Vagina (tissue), 2 donors: ENCODE results near the gene DGKQ. TPM values are rescaled to one million over a fixed set of nuclear protein-coding genes. Genes with fewer than 3 reads are reported as not detected.

Source experiments
- DNase-seq, 2 donors: peaks; one replicate each; pipeline ENCODE4 v3.0.0-alpha.2; 2017; ENCODE audit errors: extremely low spot score in 2 of 2
- H3K27ac ChIP-seq: fragments of 200-600 bp; sonication (generic); one replicate; pipeline ENCODE4 v1.5.1; 2019
- H3K27me3 ChIP-seq: fragments of 200-600 bp; sonication (generic); one replicate; pipeline ENCODE4 v1.5.1; 2019
- H3K36me3 ChIP-seq, 2 donors: fragments of 200-600 bp; sonication (generic); one replicate each; pipeline ENCODE4 v1.5.1; 2017 to 2019
- H3K4me1 ChIP-seq: fragments of 200-600 bp; sonication (generic); one replicate; pipeline ENCODE4 v1.5.1; 2019
- H3K4me3 ChIP-seq, 2 donors: fragments of 200-600 bp; sonication (generic); 1 replicate in 1 of 2; 2 replicates in 1 of 2; pipeline ENCODE4 v1.5.1; 2016 to 2019
- H3K9me3 ChIP-seq: fragments of 200-600 bp; sonication (generic); one replicate; pipeline ENCODE4 v1.5.1; 2019
- CTCF ChIP-seq, 3 experiments: fragments of 450-650 bp in 2 of 3; fragments of 200-600 bp in 1 of 3; sonication (generic) in 1 of 3; IDR thresholded peaks; one replicate each; pipeline ENCODE4 v1.5.1; 2017 to 2019; ENCODE audit warnings: antibody characterized with exemption in 3 of 3, mild to moderate bottlenecking in 2 of 3, moderate library complexity in 2 of 3
- POLR2A ChIP-seq, 2 donors: fragments of 450-650 bp; IDR thresholded peaks; one replicate each; pipeline ENCODE4 v1.6.1; 2017; ENCODE audit warnings: antibody characterized with exemption in 2 of 2, mild to moderate bottlenecking in 2 of 2, moderate library complexity in 2 of 2
- POLR2AphosphoS5 ChIP-seq, 2 donors: sonication (generic); formaldehyde crosslinking; IDR thresholded peaks; one replicate each; pipeline ENCODE4 v1.9.0; 2017; ENCODE audit warnings: antibody characterized with exemption in 2 of 2, mild to moderate bottlenecking in 2 of 2, low read depth in 1 of 2; ENCODE audit not compliant: insufficient read depth in 1 of 2
- intact Hi-C: fragments of 100-400 bp; cut with DNase I; formaldehyde crosslinking; loops from one replicate; pipeline ENCODE4 v1.15.1; 2023
- total RNA-seq: library from RNA; depleted of rRNA; stranded (reverse); fragments of >200 nt; gene quantifications from one replicate; pipeline ENCODE4 v1.2.3, GENCODE V29; 2016

DGKQ gene
- total RNA-seq, 1 donor from 2014 or later: 16.2 TPM

GRCh38 chr4:1019729-1020470, 46.5 kb upstream of the DGKQ start:
- peaks cover 0 to 6% of the 10 kb centered on the region in 2 donors for H3K36me3 ChIP-seq
- no peaks in the 10 kb centered on the region for H3K27me3 ChIP-seq
- no peaks in the 10 kb centered on the region for H3K4me1 ChIP-seq
- TF ChIP-seq CTCF (IDR thresholded peaks at IDR 0.05): no peak
- TF ChIP-seq POLR2AphosphoS5 (IDR thresholded peaks at IDR 0.05; ENCODE audit: insufficient read depth in 1 of 2, low read depth in 1 of 2): no peak
- no peak for TF ChIP-seq POLR2A (IDR thresholded peaks at IDR 0.05)
- intact Hi-C loops: no loop called here
- no peaks in the 10 kb centered on the region for H3K9me3 ChIP-seq
- no peak overlapping the region for H3K27ac ChIP-seq
- DNase-seq: no peak
- no peak overlapping the region for H3K4me3 ChIP-seq

- DNase-seq: no peak
- TF ChIP-seq POLR2A (IDR thresholded peaks at IDR 0.05): no peak
- TF ChIP-seq CTCF (IDR thresholded peaks at IDR 0.05): no peak
- no peak for TF ChIP-seq POLR2AphosphoS5 (IDR thresholded peaks at IDR 0.05; ENCODE audit: insufficient read depth in 1 of 2, low read depth in 1 of 2)
- H3K4me1 ChIP-seq: no peaks in the 10 kb centered on the region
- no peak overlapping the region for H3K4me3 ChIP-seq
- intact Hi-C loops: no loop called here
- no peak overlapping the region for H3K27ac ChIP-seq
- no peaks in the 10 kb centered on the region for H3K36me3 ChIP-seq
- H3K27me3 ChIP-seq: no peaks in the 10 kb centered on the region
- H3K9me3 ChIP-seq: no peaks in the 10 kb centered on the region
Measured at GRCh38 chr4:1019320-1019719, 46.0 kb upstream of the DGKQ start.

- Histone ChIP-seq H3K36me3 (no peaks in the 10 kb centered on the region), H3K4me1 (no peaks in the 10 kb centered on the region), H3K9me3 (no peaks in the 10 kb centered on the region), H3K27me3 (no peaks in the 10 kb centered on the region), H3K27ac (no peak overlapping the region), H3K4me3 (no peak overlapping the region)
- TF ChIP-seq CTCF (IDR thresholded peaks at IDR 0.05): no peak
- no peak for TF ChIP-seq POLR2AphosphoS5 (IDR thresholded peaks at IDR 0.05; ENCODE audit: insufficient read depth in 1 of 2, low read depth in 1 of 2)
- TF ChIP-seq POLR2A (IDR thresholded peaks at IDR 0.05): no peak
- intact Hi-C loops: no loop called here
- DNase-seq: no peak
Measured at GRCh38 chr4:1018147-1019020, 45.0 kb upstream of the DGKQ start.

GRCh38 chr4:1017706-1018105, 44.3 kb upstream of the DGKQ start:
- no peak for TF ChIP-seq POLR2A (IDR thresholded peaks at IDR 0.05)
- TF ChIP-seq CTCF (IDR thresholded peaks at IDR 0.05): no peak
- no peak for TF ChIP-seq POLR2AphosphoS5 (IDR thresholded peaks at IDR 0.05; ENCODE audit: insufficient read depth in 1 of 2, low read depth in 1 of 2)

More at GRCh38 chr4:1017706-1018105, 44.3 kb upstream of the DGKQ start:
- no peak overlapping the region for H3K4me3 ChIP-seq
- H3K27ac ChIP-seq: no peak overlapping the region
- H3K27me3 ChIP-seq: no peaks in the 10 kb centered on the region
- H3K4me1 ChIP-seq: peaks cover 2% of the 10 kb centered on the region
- DNase-seq: no peak
- H3K36me3 ChIP-seq: no peaks in the 10 kb centered on the region
- intact Hi-C loops: no loop called here
- no peaks in the 10 kb centered on the region for H3K9me3 ChIP-seq
